ENCODE results near the gene CHRM3. TPM values are rescaled to one million over a fixed set of nuclear protein-coding genes. Genes with fewer than 3 reads are reported as not detected.

The CHRM3 gene
- 1.6 TPM for total RNA-seq

DNA sequence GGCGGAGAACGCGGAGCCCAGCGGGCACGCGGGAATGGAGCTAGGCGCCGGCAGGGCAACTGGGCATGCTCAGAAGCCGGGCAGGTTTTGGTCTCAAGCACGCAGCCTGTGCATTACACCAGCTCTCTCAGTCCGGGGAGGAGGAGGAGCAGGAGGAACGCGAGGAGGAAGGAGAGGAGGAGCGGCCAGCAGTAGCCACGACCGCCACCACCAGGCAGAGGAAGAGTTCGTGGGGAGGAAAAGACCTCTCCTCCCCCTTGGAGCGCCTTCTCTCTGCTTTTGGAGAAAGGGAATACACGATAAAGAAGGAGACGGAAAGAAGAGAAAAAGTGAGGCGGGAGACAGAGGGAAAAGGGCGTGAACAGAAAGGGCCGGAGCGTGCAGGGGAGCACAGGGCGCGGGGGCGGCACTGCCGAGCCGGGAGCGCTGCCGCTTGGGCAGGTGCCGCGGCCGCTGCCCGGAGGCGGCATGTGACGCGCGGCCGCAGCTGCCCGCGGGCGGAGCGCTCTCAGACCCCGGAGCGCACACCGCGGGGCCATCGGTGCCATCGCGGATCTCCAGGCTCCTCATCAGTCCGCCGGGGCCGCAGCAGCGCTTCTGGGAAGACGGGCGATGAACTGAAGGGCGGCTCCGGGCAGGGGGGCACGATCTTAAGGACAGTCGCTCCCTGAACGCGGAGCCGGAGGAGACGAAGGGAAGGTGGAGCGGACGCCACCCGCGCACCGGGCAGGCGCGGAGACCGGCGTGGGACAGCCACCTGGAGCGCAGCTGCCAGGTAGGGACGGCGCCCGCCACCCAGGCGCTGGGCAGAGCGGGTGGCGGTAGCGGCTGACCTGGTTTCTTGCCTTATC, at the start of gene CHRM3:
CHRM3 (plus strand) TSS at position 116 of the 851 bp plus-strand sequence. CDS start 520,884 bp downstream, outside the sequence.
- no peak within 1 kb of the TSS for H3K9ac ChIP-seq (ENCODE audit: low read depth in 1 of 3, low read length in 3 of 3)

DNA sequence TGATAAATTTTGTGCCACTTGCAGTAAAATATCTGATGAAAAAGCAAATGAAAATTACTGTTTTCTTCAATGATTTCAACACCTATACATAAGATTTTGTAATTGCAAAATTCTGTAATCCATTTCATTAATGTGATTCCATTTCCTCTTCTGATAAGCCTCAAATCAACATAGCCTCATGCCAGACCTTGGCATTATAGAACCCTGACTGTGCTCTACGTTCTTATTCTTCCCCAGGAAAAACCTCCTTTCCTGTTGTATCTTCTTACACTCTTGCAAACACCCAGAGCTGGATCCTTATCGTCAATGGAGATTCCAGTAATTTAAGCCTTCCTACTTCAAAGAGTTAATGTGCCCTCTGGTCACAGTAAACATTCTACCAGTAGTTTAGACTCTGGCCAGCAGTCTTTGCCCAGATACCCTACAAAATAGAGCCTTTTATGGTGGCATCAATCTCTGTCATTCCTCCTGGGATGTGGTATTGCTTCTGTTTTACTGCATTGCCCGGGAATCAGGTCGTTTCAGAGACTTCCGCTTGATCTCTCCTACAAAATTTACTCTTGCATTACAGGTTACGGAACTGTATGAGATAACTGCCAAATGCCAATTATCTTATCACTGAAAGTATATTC, 48.5 kb upstream of the CHRM3 start:
- no peak overlapping the region for H3K9ac ChIP-seq (ENCODE audit: low read depth in 1 of 3, low read length in 3 of 3)
- no peak overlapping the region for H3K4me3 ChIP-seq (ENCODE audit: low read length in 3 of 3)
- no peak overlapping the region for H3K27ac ChIP-seq (ENCODE audit: low read depth, low read length)
- H3K9me3 ChIP-seq (ENCODE audit: control insufficient read depth in 3 of 3, low read length in 3 of 3), result no peaks in the 10 kb centered on the region
- H3K27me3 ChIP-seq (ENCODE audit: control insufficient read depth in 3 of 3, insufficient read depth in 3 of 3, low read length in 3 of 3), result no peaks in the 10 kb centered on the region
- H3K36me3 ChIP-seq (ENCODE audit: control insufficient read depth in 3 of 3, insufficient read depth in 3 of 3, low read length in 3 of 3), result no peaks in the 10 kb centered on the region
- H3K4me1 ChIP-seq (ENCODE audit: control insufficient read depth in 3 of 3, insufficient read depth in 3 of 3, low read length in 3 of 3), result no peaks in the 10 kb centered on the region

More for the DNA sequence above, at the start of gene CHRM3:
- Histone ChIP-seq H3K4me1 (ENCODE audit: control insufficient read depth in 3 of 3, insufficient read depth in 3 of 3, low read length in 3 of 3) (peaks cover 0 to 10% (median 7%) of the 10 kb centered on the region in 3 donors), H3K27ac (ENCODE audit: low read depth, low read length) (no peak within 1 kb of the TSS), H3K9me3 (ENCODE audit: control insufficient read depth in 3 of 3, low read length in 3 of 3) (no peaks in the 10 kb centered on the region), H3K27me3 (ENCODE audit: control insufficient read depth in 3 of 3, insufficient read depth in 3 of 3, low read length in 3 of 3) (peaks cover 25 to 49% (median 29%) of the 10 kb centered on the region in 3 donors), H3K4me3 (ENCODE audit: low read length in 3 of 3) (peak within 1 kb of the TSS in 2 of 3 donors; percentile 27 to 55), H3K36me3 (ENCODE audit: control insufficient read depth in 3 of 3, insufficient read depth in 3 of 3, low read length in 3 of 3) (no peaks in the 10 kb centered on the region)

DNA sequence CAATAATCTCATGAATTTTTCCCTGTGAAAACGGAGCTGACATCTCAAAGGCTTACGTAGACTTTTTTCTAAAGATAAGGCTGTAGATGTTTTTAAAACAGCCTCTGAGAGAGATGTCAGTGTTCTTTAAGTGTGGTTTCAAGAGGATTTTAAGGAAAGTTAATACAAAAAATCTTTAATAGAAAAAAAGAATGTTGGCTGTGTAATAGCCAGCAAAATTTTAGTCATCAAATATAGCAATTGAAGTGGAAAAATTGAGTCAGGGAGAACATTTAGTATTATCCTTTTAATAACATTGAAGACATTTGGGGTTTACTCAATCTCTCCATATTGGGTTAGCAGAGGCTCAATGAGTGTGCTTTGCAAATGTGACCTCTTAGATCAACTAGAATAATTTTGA, 38.6 kb upstream of the CHRM3 start:
- H3K4me3 ChIP-seq (ENCODE audit: low read length in 3 of 3), result no peak overlapping the region
- H3K9me3 ChIP-seq (ENCODE audit: control insufficient read depth in 3 of 3, low read length in 3 of 3), result no peaks in the 10 kb centered on the region

DNA sequence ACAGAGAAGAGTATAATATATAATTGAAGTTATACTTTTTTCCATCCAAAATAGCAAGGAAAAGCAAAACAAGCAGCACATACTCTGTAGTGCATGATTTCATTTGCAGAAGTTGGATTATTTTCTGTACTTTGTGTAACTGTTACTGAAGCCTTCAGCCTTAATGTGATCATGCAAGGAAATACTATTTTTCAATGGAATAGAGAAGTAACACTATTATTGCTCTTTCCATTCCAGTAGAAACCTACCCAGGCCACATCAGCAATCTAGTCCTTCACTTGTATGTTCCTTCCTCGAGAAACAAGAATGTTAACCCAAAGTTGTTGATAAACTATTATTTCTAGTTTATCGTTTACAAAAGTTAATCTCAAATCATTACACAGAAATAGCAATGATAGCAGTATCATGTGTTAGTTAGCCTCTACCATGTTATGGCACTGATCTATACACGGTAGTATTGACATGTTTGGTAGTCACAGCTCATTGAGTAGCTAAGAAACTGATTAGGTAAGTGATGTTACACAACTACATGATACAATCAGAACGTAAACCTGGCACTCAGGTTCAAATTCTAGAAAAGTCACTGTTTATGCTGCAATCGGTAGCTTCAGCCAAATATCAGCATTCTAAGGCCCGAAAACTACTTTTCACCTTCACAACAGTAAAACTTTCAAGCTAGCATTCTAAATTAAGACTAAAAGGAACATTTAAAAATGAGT, 37.6 kb upstream of the CHRM3 start:
- no peak overlapping the region for H3K9ac ChIP-seq (ENCODE audit: low read depth in 1 of 3, low read length in 3 of 3)
- H3K9me3 ChIP-seq (ENCODE audit: control insufficient read depth in 3 of 3, low read length in 3 of 3), result no peaks in the 10 kb centered on the region
- H3K36me3 ChIP-seq (ENCODE audit: control insufficient read depth in 3 of 3, insufficient read depth in 3 of 3, low read length in 3 of 3), result no peaks in the 10 kb centered on the region
- no peaks in the 10 kb centered on the region for H3K4me1 ChIP-seq (ENCODE audit: control insufficient read depth in 3 of 3, insufficient read depth in 3 of 3, low read length in 3 of 3)
- H3K27me3 ChIP-seq (ENCODE audit: control insufficient read depth in 3 of 3, insufficient read depth in 3 of 3, low read length in 3 of 3), result no peaks in the 10 kb centered on the region
- H3K4me3 ChIP-seq (ENCODE audit: low read length in 3 of 3), result no peak overlapping the region
- no peak overlapping the region for H3K27ac ChIP-seq (ENCODE audit: low read depth, low read length)

More for the DNA sequence above, 38.6 kb upstream of the CHRM3 start:
- no peaks in the 10 kb centered on the region for H3K27me3 ChIP-seq (ENCODE audit: control insufficient read depth in 3 of 3, insufficient read depth in 3 of 3, low read length in 3 of 3)
- H3K27ac ChIP-seq (ENCODE audit: low read depth, low read length), result no peak overlapping the region
- H3K4me1 ChIP-seq (ENCODE audit: control insufficient read depth in 3 of 3, insufficient read depth in 3 of 3, low read length in 3 of 3), result no peaks in the 10 kb centered on the region
- H3K36me3 ChIP-seq (ENCODE audit: control insufficient read depth in 3 of 3, insufficient read depth in 3 of 3, low read length in 3 of 3), result no peaks in the 10 kb centered on the region
- no peak overlapping the region for H3K9ac ChIP-seq (ENCODE audit: low read depth in 1 of 3, low read length in 3 of 3)

DNA sequence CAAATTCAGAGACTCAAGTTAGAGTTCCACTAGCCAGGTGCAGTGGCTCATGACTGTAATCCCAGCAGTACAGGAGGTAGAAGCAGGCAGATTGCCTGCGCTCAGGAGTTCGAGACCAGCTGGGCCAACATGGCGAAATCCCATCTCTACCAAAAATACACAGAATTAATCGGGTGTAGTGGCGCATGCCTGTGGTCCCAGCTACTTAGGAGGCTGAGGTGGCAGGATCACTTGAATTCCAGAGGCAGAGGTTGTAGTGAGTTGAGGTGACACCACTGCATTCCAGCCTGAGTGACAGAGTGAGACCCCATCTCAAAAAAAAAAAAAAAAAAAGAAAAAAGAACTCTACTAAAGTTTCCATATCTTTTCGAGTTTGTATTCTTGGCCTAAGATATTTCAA, 36.7 kb upstream of the CHRM3 start:
- Histone ChIP-seq H3K9ac (ENCODE audit: low read depth in 1 of 3, low read length in 3 of 3) (no peak overlapping the region), H3K27me3 (ENCODE audit: control insufficient read depth in 3 of 3, insufficient read depth in 3 of 3, low read length in 3 of 3) (no peaks in the 10 kb centered on the region), H3K4me1 (ENCODE audit: control insufficient read depth in 3 of 3, insufficient read depth in 3 of 3, low read length in 3 of 3) (no peaks in the 10 kb centered on the region), H3K36me3 (ENCODE audit: control insufficient read depth in 3 of 3, insufficient read depth in 3 of 3, low read length in 3 of 3) (no peaks in the 10 kb centered on the region), H3K27ac (ENCODE audit: low read depth, low read length) (no peak overlapping the region), H3K9me3 (ENCODE audit: control insufficient read depth in 3 of 3, low read length in 3 of 3) (no peaks in the 10 kb centered on the region), H3K4me3 (ENCODE audit: low read length in 3 of 3) (no peak overlapping the region)

DNA sequence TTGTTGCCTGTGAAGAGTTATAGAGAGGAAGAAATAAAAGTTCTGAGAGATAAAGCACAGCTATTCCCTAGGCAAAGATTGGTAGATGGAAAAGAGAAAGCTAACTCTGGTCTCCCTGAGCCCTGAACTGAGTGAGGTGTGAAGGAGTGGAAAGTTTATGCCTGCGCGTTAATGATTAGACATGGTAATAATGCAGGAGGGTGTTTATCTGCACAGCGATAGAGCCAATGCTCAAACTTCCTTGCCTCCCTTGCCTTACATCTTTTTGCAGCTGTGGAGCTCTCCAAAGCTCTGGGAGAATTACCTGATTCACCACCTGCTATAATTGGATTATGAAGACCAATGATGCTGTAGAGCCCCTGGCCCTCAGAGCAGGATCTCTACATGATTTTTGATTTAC, 32.8 kb upstream of the CHRM3 start:
- Histone ChIP-seq H3K9me3 (ENCODE audit: control insufficient read depth in 3 of 3, low read length in 3 of 3) (no peaks in the 10 kb centered on the region), H3K27ac (ENCODE audit: low read depth, low read length) (no peak overlapping the region), H3K9ac (ENCODE audit: low read depth in 1 of 3, low read length in 3 of 3) (no peak overlapping the region), H3K36me3 (ENCODE audit: control insufficient read depth in 3 of 3, insufficient read depth in 3 of 3, low read length in 3 of 3) (no peaks in the 10 kb centered on the region), H3K4me1 (ENCODE audit: control insufficient read depth in 3 of 3, insufficient read depth in 3 of 3, low read length in 3 of 3) (no peaks in the 10 kb centered on the region), H3K4me3 (ENCODE audit: low read length in 3 of 3) (no peak overlapping the region), H3K27me3 (ENCODE audit: control insufficient read depth in 3 of 3, insufficient read depth in 3 of 3, low read length in 3 of 3) (no peaks in the 10 kb centered on the region)

DNA sequence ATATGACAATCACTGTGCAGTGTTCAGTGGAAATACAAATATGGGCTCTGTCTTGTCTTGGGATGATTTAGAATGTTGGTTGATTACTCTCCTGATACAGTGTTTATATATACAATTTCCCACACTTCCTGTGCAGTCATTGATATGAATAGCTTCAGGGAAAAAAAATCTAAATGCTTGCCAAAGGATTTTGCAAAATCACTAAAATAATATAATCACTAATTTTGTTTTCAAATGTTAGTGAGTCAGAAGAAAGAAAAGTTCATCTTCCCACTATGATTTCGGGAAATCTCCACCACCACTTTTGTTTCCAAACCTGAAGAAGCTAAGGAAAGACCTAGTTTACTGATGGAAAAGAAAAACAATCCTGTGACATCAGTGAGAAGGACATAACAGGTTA, 32.1 kb upstream of the CHRM3 start:
- no peaks in the 10 kb centered on the region for H3K27me3 ChIP-seq (ENCODE audit: control insufficient read depth in 3 of 3, insufficient read depth in 3 of 3, low read length in 3 of 3)
- no peak overlapping the region for H3K27ac ChIP-seq (ENCODE audit: low read depth, low read length)
- H3K36me3 ChIP-seq (ENCODE audit: control insufficient read depth in 3 of 3, insufficient read depth in 3 of 3, low read length in 3 of 3), result no peaks in the 10 kb centered on the region
- H3K9ac ChIP-seq (ENCODE audit: low read depth in 1 of 3, low read length in 3 of 3), result no peak overlapping the region
- H3K4me3 ChIP-seq (ENCODE audit: low read length in 3 of 3), result no peak overlapping the region
- H3K9me3 ChIP-seq (ENCODE audit: control insufficient read depth in 3 of 3, low read length in 3 of 3), result no peaks in the 10 kb centered on the region
- H3K4me1 ChIP-seq (ENCODE audit: control insufficient read depth in 3 of 3, insufficient read depth in 3 of 3, low read length in 3 of 3), result no peaks in the 10 kb centered on the region

DNA sequence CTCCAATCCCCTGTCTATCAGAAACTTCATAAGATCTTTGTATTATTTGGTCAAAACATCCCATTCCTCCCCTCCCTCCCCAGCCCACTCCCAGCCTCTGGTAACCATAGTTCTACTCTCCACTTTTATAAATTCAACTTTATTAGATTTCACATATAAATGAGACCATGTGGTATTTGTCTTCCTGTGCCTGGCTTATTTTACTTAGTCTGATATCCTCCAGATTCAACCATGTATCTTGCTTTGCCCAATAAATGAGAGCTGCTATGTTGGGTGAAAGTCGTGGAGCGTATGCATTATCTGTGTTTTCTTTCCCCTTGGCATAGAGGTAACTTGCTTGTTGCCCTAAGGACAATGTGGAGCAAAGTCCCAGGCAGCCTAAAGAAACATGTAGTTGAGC, 28.5 kb upstream of the CHRM3 start:
- Histone ChIP-seq H3K36me3 (ENCODE audit: control insufficient read depth in 3 of 3, insufficient read depth in 3 of 3, low read length in 3 of 3) (no peaks in the 10 kb centered on the region), H3K9me3 (ENCODE audit: control insufficient read depth in 3 of 3, low read length in 3 of 3) (no peaks in the 10 kb centered on the region), H3K9ac (ENCODE audit: low read depth in 1 of 3, low read length in 3 of 3) (no peak overlapping the region), H3K4me1 (ENCODE audit: control insufficient read depth in 3 of 3, insufficient read depth in 3 of 3, low read length in 3 of 3) (no peaks in the 10 kb centered on the region), H3K27ac (ENCODE audit: low read depth, low read length) (no peak overlapping the region), H3K27me3 (ENCODE audit: control insufficient read depth in 3 of 3, insufficient read depth in 3 of 3, low read length in 3 of 3) (no peaks in the 10 kb centered on the region), H3K4me3 (ENCODE audit: low read length in 3 of 3) (no peak overlapping the region)

DNA sequence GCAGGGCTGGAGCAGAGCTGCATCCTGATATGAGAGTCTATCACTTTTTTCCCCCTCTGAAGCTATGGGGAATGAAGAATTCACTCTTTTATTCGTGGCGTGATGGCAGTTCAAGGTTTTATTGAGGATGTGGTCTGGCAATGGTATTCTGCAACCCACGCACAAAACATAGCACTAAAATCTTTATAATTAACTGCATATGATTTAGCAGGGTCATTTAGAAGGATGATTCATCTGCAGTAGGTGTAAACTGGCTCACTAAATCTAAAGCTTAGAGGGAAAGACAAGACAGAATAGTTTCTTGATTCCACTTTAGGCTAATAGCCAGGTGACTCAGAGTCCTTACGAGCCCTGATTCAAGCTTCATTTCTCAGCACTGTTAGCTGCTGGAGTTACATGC, 25.0 kb upstream of the CHRM3 start:
- Histone ChIP-seq H3K36me3 (ENCODE audit: control insufficient read depth in 3 of 3, insufficient read depth in 3 of 3, low read length in 3 of 3) (no peaks in the 10 kb centered on the region), H3K4me3 (ENCODE audit: low read length in 3 of 3) (no peak overlapping the region), H3K27ac (ENCODE audit: low read depth, low read length) (no peak overlapping the region), H3K27me3 (ENCODE audit: control insufficient read depth in 3 of 3, insufficient read depth in 3 of 3, low read length in 3 of 3) (no peaks in the 10 kb centered on the region), H3K9me3 (ENCODE audit: control insufficient read depth in 3 of 3, low read length in 3 of 3) (no peaks in the 10 kb centered on the region), H3K9ac (ENCODE audit: low read depth in 1 of 3, low read length in 3 of 3) (no peak overlapping the region), H3K4me1 (ENCODE audit: control insufficient read depth in 3 of 3, insufficient read depth in 3 of 3, low read length in 3 of 3) (no peaks in the 10 kb centered on the region)

DNA sequence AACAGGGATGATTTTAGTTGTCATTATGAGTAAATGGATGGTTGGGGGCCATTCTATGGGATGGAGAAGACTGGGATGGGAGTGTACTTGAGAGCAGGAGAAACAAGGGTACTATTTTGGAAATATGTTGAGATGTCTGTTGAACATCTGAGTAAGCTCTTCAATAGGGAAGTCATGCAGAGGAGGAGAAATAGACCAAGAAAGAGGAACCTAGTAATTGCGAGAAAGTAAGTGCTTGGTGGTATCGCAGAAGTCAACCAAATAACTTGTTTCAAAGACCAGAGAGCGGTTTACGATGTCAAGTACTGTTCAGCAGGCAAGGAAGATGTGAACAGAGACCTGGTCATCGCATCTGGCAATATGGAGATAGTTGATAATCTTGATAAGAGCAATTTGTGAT, 22.4 kb upstream of the CHRM3 start:
- Histone ChIP-seq H3K27ac (ENCODE audit: low read depth, low read length) (no peak overlapping the region), H3K9ac (ENCODE audit: low read depth in 1 of 3, low read length in 3 of 3) (no peak overlapping the region), H3K4me3 (ENCODE audit: low read length in 3 of 3) (no peak overlapping the region), H3K36me3 (ENCODE audit: control insufficient read depth in 3 of 3, insufficient read depth in 3 of 3, low read length in 3 of 3) (no peaks in the 10 kb centered on the region), H3K27me3 (ENCODE audit: control insufficient read depth in 3 of 3, insufficient read depth in 3 of 3, low read length in 3 of 3) (no peaks in the 10 kb centered on the region), H3K9me3 (ENCODE audit: control insufficient read depth in 3 of 3, low read length in 3 of 3) (no peaks in the 10 kb centered on the region), H3K4me1 (ENCODE audit: control insufficient read depth in 3 of 3, insufficient read depth in 3 of 3, low read length in 3 of 3) (no peaks in the 10 kb centered on the region)
